Measurements from ENCODE around the gene ANKS1B. TPM values are rescaled to one million over a fixed set of nuclear protein-coding genes. Genes with fewer than 3 reads are reported as not detected.
"Not testable (repeated sequence)": the region's sequence is repeated elsewhere in the genome, so short reads cannot be mapped to it uniquely, and the experiment has no call there.

Gene ANKS1B
- 5.6 and 36.0 TPM in 2 replicates for total RNA-seq (2014; rRNA removed; shearing (Covaris generic); ENCODE audit: low replicate concordance)

DNA sequence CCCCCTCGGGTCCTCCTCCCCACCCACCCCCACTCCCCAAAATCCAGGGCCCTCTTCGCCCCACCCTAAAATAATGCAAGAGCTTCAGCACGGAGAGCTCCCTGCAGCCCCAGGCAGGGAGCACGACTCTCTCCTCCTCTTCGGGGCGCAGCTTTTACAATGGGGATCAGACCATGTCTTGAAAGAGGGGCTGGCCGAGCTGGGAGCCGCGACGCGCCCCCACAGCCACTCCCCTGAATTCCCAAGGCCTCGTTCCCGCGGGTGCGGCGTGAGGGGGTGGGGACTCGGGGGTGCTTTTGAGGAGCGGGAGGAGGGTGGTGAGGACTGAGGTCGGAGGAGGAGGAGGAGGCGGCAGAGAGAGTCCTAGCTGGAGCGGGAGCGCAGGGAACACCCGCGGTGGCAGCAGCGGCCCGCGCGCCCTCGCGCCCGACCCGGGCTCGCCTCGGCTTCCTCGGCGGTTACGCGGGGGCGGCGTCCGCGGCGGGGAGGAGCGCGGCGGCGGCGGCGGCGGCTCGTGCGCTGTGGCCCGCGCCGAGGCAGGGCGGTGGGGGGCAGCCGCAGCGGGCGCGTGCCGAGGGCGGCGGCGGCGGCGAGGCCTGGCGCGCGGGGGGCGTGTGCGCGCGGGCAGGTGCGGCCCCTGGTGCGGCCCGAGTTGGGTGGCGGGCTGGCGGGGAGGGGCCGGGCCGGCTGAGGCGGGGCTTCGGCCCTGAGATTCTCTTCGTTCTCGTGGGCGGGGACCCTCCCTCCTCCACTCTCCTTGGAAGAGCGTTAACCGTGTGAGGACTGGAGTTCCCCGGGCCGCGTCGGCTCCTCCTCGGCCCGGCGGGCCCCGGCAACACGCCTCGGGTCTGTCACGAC, at the start of gene ANKS1B:
Gene ANKS1B, minus strand, starts transcription at position 666 of the 858 bp plus-strand sequence. CDS start 699 bp downstream, outside the sequence.
- in situ Hi-C loops (cut with HindIII; ENCODE audit: low pct_unique_long_range_greater_than_20kb, low sequenced_read_pairs), result no loop called here
- peak; percentile 75 for DNase-seq (ENCODE audit: low read depth)

DNA sequence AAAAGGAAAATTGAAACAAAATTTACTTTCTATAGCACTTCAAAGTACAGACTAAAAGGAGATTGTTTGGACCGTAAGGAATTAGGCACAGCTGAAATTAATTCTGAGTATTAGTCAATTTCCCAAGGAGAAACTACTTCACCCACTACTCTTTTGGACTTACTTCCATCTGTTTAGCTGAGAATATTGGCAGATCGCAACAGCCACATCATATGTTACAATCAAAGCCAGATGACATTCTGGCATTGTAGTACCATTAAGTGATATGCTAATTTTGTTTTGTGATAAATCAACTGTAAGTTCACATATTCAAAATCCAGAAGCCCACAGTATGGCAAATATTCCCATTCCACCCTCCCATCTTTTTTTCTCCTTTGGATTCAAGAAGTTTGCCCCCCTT, 47.1 kb upstream of the ANKS1B start:
- DNase-seq (ENCODE audit: low read depth), result no peak
- in situ Hi-C loops (cut with HindIII; ENCODE audit: low pct_unique_long_range_greater_than_20kb, low sequenced_read_pairs), result no loop called here

DNA sequence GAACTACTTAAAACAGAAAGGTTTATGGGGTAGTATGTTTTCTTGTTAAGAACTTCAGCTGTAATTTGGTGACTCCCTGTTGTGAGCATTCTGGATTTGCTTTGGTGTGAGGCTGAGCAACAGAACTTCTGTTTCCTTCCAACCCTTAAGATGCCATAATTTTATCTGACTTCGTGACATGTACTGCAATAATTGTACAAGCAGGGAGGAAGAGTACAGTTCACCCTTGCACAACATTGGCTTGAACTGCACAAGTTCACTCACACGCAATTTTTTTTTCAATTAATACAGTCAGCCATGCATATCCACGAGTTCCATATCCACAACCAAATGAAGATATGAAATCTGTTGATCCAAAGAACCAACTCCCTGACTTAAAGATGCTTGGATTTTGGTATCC, 42.9 kb upstream of the ANKS1B start:
- no peak for DNase-seq (ENCODE audit: low read depth)
- in situ Hi-C loops (cut with HindIII; ENCODE audit: low pct_unique_long_range_greater_than_20kb, low sequenced_read_pairs), result no loop called here

DNA sequence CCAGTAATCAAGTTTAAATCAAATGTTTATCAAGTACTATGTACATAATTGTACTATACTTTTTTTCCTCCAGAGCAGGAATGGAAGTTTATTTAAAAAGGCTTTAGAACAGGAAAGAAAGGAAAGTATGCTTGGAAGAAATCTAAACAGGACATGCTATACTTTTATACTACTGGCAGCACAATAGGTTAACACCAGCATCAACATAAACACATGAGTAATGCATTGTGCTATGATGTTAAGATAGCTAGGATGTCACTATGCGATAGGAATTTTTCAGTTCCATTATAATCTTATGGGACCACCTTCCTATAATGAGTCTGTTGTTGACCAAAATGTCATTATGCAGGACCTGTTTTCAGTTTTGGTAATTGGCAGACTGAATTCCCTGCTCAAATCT, 41.5 kb upstream of the ANKS1B start:
- in situ Hi-C loops (cut with HindIII; ENCODE audit: low pct_unique_long_range_greater_than_20kb, low sequenced_read_pairs), result no loop called here
- DNase-seq (ENCODE audit: low read depth), result no peak

DNA sequence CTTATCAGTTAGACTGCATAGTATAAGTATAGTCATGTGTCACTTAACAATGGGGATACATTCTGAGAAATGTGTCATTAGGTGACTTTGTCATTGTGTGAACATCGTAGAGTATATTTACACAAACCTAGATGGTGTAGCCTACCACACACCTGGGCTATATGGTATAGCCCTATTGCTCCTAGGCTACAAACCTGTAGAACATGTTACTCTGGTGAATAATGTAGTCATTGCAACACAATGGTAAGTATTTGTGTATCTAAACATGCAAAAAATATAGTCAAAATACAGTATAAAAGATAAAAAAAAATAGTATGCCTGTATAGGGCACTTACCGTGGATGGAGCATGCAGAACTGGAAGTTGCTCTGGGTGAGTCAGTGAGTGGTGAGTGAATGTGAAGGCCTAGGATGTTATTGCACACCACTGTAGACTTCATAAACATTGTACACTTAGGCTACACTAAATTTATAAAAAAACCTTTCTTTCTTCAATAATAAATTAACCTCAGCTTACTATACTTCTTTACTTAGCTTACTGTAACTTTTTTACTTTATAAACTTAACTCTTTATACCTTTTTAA, 40.3 kb upstream of the ANKS1B start:
- in situ Hi-C loops (cut with HindIII; ENCODE audit: low pct_unique_long_range_greater_than_20kb, low sequenced_read_pairs), result no loop called here
- DNase-seq (ENCODE audit: low read depth), result no peak

DNA sequence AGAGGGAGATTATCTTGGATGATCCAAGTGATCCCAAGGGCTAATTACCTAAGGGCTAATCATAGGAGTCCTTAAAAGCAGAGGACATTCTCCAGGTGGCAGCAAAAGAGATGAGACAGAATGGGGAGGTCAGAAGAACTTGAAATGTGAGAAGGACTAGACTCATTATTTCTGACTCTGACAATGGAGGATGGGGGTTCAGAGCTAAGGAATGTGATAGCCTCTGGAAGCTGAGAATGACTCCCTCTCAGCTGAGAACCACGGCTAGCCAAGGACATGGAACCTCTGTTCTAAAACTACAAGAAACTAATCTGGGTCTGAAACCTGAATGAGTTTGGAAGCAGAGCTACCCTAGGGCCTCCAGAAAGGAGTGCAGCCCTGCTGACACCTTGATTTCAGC, 35.6 kb upstream of the ANKS1B start:
- DNase-seq (ENCODE audit: low read depth), result no peak
- in situ Hi-C loops (cut with HindIII; ENCODE audit: low pct_unique_long_range_greater_than_20kb, low sequenced_read_pairs), result no loop called here

DNA sequence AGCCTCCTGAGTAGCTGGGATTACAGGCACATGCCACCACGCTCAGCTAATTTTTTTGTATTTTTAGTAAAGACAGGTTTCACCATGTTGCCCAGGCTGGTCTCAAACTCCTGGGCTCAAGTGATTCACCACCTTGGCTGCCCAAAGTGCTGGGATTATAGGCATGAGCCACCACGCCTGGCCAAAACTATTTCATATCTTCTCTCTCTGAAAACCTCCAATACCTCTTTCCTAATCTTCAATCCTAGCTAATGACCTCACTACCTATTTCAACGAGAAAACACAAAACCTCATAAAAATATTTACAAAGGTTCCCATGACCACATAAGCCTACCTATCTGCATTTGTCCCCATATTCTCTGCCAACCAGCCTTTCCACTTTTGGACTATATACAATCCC, 32.3 kb upstream of the ANKS1B start:
- in situ Hi-C loops (cut with HindIII; ENCODE audit: low pct_unique_long_range_greater_than_20kb, low sequenced_read_pairs), result no loop called here
- no peak for DNase-seq (ENCODE audit: low read depth)

DNA sequence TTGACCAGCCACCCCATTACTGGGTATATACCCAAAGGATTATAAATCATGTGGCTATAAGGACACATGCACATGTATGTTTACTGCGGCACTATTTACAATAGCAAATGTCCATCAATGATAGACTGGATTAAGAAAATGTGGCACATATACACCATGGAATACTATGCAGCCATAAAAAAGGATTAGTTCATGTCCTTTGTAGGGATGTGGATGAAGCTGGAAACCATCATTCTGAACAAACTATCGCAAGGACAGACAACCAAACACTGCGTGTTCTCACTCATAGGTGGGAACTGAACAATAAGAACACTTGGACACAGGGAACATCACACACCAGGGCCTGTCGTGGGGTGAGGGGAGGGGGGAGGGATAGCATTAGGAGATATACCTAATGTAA, 31.6 kb upstream of the ANKS1B start:
- DNase-seq (ENCODE audit: low read depth); in situ Hi-C loops (cut with HindIII; ENCODE audit: low pct_unique_long_range_greater_than_20kb, low sequenced_read_pairs): not testable (repeated sequence)

DNA sequence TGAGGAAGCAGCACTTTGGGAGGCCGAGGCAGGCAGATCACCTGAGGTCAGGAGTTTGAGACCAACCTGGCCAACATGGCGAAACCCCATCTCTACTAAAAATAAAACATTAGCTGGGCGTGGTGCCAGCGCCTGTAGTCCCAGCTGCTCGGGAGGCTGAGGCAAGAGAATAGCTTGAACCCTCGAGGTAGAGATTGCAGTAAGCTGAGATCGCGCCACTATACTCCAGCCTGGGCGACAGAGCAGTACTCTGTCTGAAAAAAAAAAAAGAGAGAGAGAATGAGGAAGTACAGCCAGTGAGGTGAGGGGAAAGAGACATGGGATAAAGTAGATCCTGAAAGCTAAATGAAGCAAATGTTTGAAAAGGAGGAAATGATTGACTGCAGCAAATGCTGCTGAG, 21.1 kb upstream of the ANKS1B start:
- in situ Hi-C loops (cut with HindIII; ENCODE audit: low pct_unique_long_range_greater_than_20kb, low sequenced_read_pairs); DNase-seq (ENCODE audit: low read depth): not testable (repeated sequence)

DNA sequence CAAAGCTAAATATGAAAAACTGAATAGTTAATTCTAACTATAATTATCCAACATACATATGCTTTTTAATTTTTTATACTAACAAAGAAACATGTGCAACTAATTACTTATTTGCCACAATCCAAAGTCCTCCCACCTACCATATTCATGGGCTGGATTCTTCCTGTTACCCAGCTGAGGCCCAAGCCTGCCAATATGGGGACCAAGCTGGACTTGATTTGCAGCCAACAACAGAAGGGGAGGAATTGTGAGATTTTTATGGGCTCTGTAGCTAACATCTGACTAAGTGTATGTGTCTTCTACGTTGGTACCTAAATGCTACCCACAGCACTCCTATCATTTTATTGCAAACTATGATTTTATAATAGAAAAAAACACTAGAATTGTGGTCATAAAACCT, 13.1 kb upstream of the ANKS1B start:
- no peak for DNase-seq (ENCODE audit: low read depth)
- in situ Hi-C loops (cut with HindIII; ENCODE audit: low pct_unique_long_range_greater_than_20kb, low sequenced_read_pairs), result no loop called here

DNA sequence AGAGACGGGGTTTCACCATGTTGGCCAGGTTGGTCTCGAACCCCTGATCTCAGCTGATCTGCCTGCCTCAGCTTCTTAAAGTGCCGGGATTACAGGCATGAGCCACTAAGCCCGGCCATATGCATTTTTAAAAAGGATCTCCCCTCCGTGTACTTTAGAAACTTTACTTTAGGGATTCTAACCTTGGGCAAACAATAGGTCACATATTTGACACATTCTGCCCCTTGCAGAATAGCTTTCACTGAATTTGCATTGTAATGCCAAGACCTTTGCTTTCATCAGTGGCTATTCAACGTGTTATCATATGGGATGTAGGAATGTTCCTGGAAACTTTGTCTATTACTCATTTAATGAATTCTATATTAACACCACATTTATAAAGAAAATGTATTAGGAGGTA, 11.4 kb upstream of the ANKS1B start:
- no peak for DNase-seq (ENCODE audit: low read depth)
- in situ Hi-C loops (cut with HindIII; ENCODE audit: low pct_unique_long_range_greater_than_20kb, low sequenced_read_pairs), result no loop called here

DNA sequence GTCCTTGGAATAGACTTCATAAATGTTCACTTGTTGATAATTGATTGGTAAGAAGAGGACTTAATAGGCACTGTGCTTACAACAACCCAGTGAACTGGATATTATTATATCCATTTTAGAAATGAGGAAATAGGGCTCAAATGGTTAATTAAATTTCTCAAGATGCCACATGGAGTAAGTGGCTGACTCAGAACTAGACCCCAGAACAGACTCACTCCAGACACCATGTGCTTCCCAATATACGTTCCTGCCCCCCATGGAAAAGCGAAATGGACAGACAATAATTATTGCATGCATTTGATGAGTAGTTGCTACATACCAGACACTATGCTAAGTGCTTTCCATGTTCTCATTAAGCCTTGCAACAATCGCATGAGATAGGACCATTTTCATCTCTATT, 895 bp upstream of the ANKS1B start:
- DNase-seq (ENCODE audit: low read depth), result no peak
- in situ Hi-C loops (cut with HindIII; ENCODE audit: low pct_unique_long_range_greater_than_20kb, low sequenced_read_pairs), result no loop called here

DNA sequence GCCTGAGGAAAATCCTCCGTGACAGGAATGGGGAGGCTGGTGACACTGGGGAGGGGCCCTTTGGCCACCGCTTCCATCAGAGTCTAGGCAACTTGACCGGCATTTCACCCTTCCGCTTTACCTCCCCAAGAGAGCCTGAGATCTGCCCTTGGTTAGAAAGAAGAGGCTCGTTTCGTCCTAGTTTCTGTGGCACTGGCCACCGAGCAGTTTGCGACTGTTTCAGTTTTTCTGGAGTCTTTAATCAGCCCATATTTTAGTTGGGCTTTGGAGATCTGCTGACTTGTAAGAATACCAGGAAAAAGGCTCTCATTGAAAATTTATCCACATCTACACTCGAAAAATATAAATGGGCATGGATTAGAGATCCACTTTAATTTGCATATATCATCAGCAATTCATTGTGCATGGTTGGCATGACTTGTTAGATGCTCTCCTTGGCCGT, 414 bp upstream of the ANKS1B start:
- in situ Hi-C loops (cut with HindIII; ENCODE audit: low pct_unique_long_range_greater_than_20kb, low sequenced_read_pairs), result no loop called here

DNA sequence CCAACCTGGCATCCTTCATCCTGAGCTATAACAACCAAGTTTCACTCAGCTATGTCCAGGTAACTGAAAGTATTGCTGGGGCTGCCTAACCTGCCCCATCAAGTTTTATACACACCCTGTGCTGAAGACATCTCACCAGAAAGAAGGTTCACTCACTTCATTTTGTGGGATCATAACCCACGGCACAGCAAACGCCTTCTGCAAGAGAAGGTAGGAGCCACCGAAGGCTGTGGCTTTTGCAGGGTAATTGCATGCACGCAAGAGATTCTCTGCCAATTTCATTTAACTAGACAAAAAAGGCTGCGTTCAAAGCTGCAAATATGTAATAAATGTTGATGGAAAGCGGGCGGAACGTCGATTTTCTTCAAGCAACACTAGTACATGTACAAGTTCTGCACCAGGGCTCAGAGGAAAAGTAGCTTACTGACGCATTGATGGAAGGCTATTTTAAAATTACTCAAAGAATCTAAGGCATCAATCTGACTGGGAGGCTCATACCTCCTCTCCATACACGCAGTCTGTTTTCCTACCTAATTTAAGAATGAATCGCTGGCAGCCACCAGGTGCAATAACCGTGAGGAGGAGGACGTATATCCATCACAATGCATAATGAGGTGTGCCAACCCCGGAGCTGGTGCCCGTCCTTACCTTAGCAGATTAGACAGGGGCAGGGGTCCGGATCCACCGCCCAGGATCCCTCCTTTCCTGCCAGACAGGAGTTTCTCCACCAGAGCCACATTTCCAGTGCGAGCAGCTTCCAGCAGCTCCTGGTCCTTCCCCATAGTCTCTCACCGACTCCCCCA, 1.1 kb downstream of the ANKS1B start:
- DNase-seq (ENCODE audit: low read depth), result peak; percentile 35

More for the DNA sequence above, 414 bp upstream of the ANKS1B start:
- DNase-seq (ENCODE audit: low read depth), result no peak

DNA sequence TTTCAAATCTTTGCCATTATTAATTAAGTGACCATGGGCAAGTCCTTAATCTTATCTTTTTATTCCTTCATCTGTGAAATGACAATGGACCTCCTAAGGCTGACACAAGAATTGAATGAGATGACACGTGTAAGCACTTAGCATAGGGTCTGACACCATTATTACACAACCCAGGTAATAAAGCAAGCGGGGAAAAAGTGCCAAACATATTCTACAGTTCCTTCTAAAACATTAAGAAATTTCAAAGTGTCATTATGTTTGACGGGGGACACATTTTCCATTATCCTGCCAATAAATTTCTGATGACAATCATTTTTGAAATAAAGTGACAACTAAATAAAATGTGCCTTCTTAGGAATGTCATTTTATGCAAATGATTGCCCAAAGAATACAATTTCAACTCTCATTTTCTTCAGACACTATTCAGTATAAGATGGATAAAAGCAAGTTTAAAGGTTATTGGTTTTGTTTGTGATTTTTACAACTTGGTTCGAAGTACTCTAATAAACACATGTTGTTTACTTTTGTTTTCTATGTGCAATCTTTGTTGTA, 3.0 kb downstream of the ANKS1B start:
- in situ Hi-C loops (cut with HindIII; ENCODE audit: low pct_unique_long_range_greater_than_20kb, low sequenced_read_pairs), result no loop called here
- no peak for DNase-seq (ENCODE audit: low read depth)

More for the DNA sequence above, 1.1 kb downstream of the ANKS1B start:
- in situ Hi-C loops (cut with HindIII; ENCODE audit: low pct_unique_long_range_greater_than_20kb, low sequenced_read_pairs), result no loop called here

DNA sequence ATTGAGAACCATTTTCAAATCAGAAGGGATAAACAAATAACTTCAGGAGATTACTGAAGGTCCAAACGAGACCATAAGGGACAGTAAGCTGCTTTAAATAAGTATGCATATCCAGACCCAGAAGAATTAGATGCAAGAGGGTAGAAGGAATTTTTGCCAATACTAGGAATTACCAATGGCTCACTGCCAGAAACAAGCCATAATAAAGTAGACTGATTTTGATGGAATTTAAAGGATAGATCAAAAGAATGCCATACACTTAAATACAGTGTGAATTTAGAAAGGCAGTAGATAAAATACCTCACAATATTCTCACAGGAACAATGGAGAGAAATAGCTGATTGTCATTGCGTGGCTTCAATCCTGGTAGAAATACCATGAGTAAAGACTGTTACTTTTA, 5.3 kb downstream of the ANKS1B start:
- no peak for DNase-seq (ENCODE audit: low read depth)
- in situ Hi-C loops (cut with HindIII; ENCODE audit: low pct_unique_long_range_greater_than_20kb, low sequenced_read_pairs), result no loop called here

DNA sequence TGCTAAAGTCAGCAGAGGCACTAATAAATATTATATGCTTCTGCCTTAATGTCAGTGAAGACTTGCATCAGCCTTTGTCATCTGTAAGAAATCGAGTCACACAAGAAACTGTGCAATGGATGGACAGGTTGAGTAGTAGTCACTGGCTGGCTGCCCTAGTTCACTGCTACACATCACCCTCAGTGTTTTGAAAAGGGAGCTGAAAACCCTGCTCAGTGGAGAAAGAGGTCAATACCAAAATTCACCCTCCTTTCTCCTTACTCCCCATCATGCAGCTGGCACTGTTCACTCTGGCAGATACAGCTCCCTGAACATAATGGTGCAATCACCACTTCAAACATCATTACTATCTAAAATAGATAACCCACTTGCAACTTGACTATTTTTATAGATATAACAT, 6.6 kb downstream of the ANKS1B start:
- in situ Hi-C loops (cut with HindIII; ENCODE audit: low pct_unique_long_range_greater_than_20kb, low sequenced_read_pairs), result no loop called here

DNA sequence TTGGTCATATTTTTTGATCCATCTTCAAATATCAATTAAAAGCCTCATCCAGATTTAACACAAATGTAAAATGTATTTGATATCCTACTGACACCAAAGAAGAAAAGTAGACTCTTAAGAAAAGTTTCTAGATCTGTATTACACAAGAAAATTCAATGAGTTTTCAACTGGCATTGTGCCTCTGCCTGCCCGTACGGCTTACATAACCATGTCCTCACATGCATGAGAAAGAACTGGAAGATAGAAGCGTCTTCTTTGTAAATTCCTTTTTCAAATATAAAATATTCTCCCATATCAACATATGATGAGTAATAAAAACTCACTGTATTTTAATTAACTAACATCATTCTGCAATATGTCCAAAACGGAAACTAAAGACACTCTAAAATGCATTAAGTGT, 7.2 kb downstream of the ANKS1B start:
- DNase-seq (ENCODE audit: low read depth), result no peak
- in situ Hi-C loops (cut with HindIII; ENCODE audit: low pct_unique_long_range_greater_than_20kb, low sequenced_read_pairs), result no loop called here

More for the DNA sequence above, 6.6 kb downstream of the ANKS1B start:
- DNase-seq (ENCODE audit: low read depth), result no peak

DNA sequence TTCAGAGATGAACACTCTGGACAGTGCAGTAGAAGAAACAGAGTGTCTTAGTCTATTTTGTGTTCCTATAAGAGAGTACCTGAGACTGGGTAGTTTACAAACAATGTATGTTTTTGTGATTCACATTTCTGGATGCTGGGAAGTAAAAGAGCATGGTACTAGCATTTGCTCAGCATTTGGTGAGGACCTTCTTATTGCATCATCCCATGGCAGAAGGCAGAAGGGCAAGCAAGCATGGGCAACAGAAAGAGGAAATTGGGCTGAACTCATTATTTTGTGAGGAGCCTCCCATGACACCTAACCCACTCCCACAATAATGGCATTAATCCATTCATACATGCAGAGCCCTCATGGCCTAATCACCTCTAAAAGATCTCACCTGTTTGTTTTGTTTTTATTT, 8.0 kb downstream of the ANKS1B start:
- in situ Hi-C loops (cut with HindIII; ENCODE audit: low pct_unique_long_range_greater_than_20kb, low sequenced_read_pairs), result no loop called here
- no peak for DNase-seq (ENCODE audit: low read depth)

Measured in Caki2 (cell line).